SK-N-SH treated with all-trans-retinoic acid at 6 μM for 48 hours (cell line): ENCODE data around the gene KRT74.

ENCODE experiments used
- CREB5 ChIP-seq: fragments of 250-450 bp; sonication (Bioruptor Pico); IDR thresholded peaks from 2 replicates; pipeline ENCODE4 v1.5.1; 2020; ENCODE audit warnings: low read depth, mild to moderate bottlenecking, moderate library complexity
- ESRRG ChIP-seq: fragments of 250-450 bp; sonication (Bioruptor Pico); IDR thresholded peaks from 2 replicates; pipeline ENCODE4 v1.6.1; 2021; ENCODE audit warnings: mild to moderate bottlenecking
- POU6F1 ChIP-seq: fragments of 250-450 bp; sonication (Bioruptor Pico); IDR thresholded peaks from 2 replicates; pipeline ENCODE4 v1.8.0; 2021; ENCODE audit warnings: low read depth, mild to moderate bottlenecking, moderate library complexity, borderline replicate concordance
- RARB ChIP-seq: fragments of 250-450 bp; sonication (Bioruptor Pico); IDR thresholded peaks from 2 replicates; pipeline ENCODE4 v1.8.0; 2021; ENCODE audit warnings: mild to moderate bottlenecking, moderate library complexity
- TCF4 ChIP-seq: fragments of 250-450 bp; sonication (Bioruptor Pico); IDR thresholded peaks from 2 replicates; pipeline ENCODE4 v1.8.0; 2021; ENCODE audit warnings: mild to moderate bottlenecking, moderate library complexity, borderline replicate concordance
- ZC3H10 ChIP-seq: fragments of 250-450 bp; sonication (Bioruptor Pico); IDR thresholded peaks from 2 replicates; pipeline ENCODE4 v1.5.1; 2021; ENCODE audit warnings: mild to moderate bottlenecking, moderate library complexity
- ZNF70 ChIP-seq: fragments of 450-650 bp; formaldehyde crosslinking; IDR thresholded peaks from 2 replicates; pipeline ENCODE4 v1.5.0; 2020; ENCODE audit warnings: mild to moderate bottlenecking, moderate library complexity

GRCh38 chr12:52524241-52524897 is 49.3 kb downstream of the KRT74 start:
- no peak for TF ChIP-seq TCF4 (CRISPR knock-in tag)
- TF ChIP-seq CREB5 (CRISPR knock-in tag): no peak
- TF ChIP-seq POU6F1 (CRISPR knock-in tag): no peak
- no peak for TF ChIP-seq ESRRG (CRISPR knock-in tag)
- no peak for TF ChIP-seq RARB
- no peak for TF ChIP-seq ZNF70 (CRISPR knock-in tag)
- TF ChIP-seq ZC3H10 (CRISPR knock-in tag): no peak
